Suprapubic skin (tissue), 4 donors: ENCODE results near the gene VMAC.

ENCODE experiments used
- POLR2A ChIP-seq, 2 donors: fragments of 450-650 bp; IDR thresholded peaks; one replicate each; pipeline ENCODE4 v1.6.1; 2017; ENCODE audit warnings: antibody characterized with exemption in 2 of 2, mild to moderate bottlenecking in 2 of 2, moderate library complexity in 2 of 2
- POLR2AphosphoS5 ChIP-seq, 3 donors: sonication (generic); formaldehyde crosslinking; IDR thresholded peaks; one replicate each; pipeline ENCODE4 v1.6.1; 2017; ENCODE audit warnings: antibody characterized with exemption in 3 of 3
- TF ChIP-seq, protein P1 (sequence below), 2 donors: fragments of 200-600 bp in 1 of 2; fragments of 450-650 bp in 1 of 2; sonication (generic) in 1 of 2; IDR thresholded peaks; one replicate each; pipeline ENCODE4 v1.5.1; 2016 to 2019; ENCODE audit warnings: antibody characterized with exemption in 2 of 2, mild to moderate bottlenecking in 1 of 2, moderate library complexity in 1 of 2

DNA sequence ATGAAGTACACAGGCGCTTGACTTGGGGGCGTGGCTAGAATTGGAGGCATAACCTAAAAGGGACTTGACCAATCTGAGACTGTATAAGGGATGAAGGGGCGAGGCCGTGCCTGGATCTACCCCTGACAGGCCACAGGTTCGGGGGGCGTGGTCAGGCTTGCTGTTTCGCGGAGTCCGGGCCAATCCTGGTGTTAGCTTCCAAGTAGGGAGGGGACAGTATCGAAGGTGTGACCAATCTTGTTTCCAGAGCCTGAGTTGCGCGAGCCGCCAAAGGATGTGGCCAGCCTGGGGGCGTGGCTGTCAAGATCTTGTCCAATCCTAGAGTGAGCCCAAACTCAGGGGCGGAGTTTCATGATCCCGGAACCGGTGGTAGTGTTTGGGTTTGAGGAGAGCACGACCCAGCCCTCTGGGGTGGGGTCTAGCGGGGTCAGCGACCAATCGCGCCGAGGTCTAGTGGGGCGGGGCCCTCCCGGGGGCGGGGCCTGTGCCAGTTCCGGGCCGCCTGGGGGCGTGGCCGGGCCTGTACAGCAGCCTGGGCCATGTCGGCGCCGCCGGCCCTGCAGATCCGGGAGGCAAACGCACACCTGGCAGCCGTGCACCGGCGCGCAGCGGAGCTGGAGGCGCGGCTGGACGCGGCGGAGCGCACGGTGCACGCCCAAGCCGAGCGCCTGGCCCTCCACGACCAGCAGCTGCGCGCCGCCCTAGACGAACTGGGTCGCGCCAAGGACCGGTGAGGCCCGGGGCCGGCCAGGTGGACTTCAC lies at the start of gene VMAC:
- TF ChIP-seq, protein P1, sequence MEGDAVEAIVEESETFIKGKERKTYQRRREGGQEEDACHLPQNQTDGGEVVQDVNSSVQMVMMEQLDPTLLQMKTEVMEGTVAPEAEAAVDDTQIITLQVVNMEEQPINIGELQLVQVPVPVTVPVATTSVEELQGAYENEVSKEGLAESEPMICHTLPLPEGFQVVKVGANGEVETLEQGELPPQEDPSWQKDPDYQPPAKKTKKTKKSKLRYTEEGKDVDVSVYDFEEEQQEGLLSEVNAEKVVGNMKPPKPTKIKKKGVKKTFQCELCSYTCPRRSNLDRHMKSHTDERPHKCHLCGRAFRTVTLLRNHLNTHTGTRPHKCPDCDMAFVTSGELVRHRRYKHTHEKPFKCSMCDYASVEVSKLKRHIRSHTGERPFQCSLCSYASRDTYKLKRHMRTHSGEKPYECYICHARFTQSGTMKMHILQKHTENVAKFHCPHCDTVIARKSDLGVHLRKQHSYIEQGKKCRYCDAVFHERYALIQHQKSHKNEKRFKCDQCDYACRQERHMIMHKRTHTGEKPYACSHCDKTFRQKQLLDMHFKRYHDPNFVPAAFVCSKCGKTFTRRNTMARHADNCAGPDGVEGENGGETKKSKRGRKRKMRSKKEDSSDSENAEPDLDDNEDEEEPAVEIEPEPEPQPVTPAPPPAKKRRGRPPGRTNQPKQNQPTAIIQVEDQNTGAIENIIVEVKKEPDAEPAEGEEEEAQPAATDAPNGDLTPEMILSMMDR (IDR thresholded peaks at IDR 0.05): no peak
- TF ChIP-seq POLR2A (IDR thresholded peaks at IDR 0.05) (no peak), POLR2AphosphoS5 (IDR thresholded peaks at IDR 0.05) (peak in 1 of 3 donors; percentile 20)
